Skin of body (tissue), 2 donors: Measurements from ENCODE around the gene OR8A1. TPM values are rescaled to one million over a fixed set of nuclear protein-coding genes. Genes with fewer than 3 reads are reported as not detected.

ENCODE experiments used
- DNase-seq: peaks from one replicate; lab custom pipeline; 2025; lab: John Stamatoyannopoulos, UW
- total RNA-seq: library from RNA; depleted of rRNA; stranded (reverse); fragments of >200 nt; gene quantifications from one replicate; pipeline ENCODE4 v1.2.3, GENCODE V29; 2014

Gene OR8A1
- not detected for total RNA-seq

DNA sequence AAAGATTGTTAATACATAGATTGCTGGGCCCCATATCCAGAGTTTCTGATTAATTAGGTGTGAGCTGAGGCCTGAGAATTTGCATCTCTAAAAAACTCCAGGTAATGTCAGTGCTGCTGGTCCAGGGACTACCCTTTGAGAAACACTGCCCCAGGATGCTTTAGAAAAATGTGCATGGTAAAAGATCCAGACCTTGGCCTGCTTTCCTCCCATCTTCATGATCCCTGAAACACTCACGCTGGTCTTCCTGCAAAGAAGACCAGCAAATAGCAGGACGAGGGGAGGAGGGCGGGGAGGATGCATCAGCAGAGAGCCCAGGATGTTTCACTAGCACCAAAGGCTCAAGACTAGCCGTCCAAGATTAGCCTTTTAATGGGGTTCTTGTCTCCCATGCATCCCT lies at the start of gene OR8A1:
Gene OR8A1 (plus strand): TSS at position 301 of the 400 bp plus-strand sequence. CDS start 123 bp downstream, outside the sequence.
- DNase-seq = no peak

DNA sequence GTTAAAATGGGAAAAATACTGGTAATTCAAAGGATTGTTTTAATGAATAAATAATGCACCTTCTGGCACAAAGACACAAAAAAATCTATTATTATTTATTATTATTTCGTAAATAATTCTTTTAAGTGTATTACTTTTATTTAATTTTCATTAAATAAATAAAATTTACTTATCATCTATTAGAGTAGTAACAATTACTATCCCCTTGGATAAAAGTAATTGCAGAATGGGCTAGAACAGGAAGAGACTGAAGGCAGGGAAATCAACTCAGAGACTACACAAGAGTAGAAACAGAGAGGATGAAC lies 49.3 kb upstream of the OR8A1 start:
- DNase-seq = no peak

DNA sequence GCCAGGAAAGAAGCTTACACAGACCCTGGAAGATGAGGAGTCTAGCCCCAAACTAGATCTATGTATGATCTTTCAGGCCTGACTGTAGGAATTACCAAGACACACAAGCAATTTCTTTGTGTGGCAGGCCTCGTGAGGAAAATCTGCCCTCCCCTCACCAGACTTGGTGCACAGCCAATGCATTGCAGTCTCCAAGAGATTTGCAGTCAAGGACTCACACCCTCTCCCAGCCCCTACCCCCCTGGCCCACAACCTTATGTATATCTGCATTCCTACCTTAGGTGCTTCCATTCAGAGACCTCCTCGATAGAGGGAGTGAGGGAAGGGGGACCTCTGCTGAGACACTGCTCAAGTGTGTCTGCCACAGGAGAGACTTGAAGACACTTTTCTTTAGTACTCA lies 36.2 kb upstream of the OR8A1 start:
- no peak for DNase-seq

DNA sequence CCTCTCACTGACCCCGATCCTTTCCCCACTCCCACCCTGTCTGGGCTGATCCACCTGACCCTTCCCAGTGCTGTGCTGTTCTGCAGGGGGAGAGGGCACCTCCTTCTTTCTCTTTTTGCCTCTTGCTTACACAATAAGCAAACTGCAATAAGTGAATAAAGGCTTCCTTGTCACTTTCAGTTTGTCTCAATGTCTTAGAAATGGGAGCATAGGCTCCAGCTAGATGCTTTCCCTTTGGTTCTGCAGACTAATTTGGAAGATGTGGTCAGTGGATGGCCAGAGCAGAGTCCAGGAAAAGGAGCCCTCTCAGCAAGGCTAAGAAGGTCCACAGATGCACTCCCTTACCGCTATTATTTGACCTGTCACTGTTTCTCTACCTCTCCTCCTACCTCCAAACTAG lies 35.7 kb upstream of the OR8A1 start:
- DNase-seq = no peak

DNA sequence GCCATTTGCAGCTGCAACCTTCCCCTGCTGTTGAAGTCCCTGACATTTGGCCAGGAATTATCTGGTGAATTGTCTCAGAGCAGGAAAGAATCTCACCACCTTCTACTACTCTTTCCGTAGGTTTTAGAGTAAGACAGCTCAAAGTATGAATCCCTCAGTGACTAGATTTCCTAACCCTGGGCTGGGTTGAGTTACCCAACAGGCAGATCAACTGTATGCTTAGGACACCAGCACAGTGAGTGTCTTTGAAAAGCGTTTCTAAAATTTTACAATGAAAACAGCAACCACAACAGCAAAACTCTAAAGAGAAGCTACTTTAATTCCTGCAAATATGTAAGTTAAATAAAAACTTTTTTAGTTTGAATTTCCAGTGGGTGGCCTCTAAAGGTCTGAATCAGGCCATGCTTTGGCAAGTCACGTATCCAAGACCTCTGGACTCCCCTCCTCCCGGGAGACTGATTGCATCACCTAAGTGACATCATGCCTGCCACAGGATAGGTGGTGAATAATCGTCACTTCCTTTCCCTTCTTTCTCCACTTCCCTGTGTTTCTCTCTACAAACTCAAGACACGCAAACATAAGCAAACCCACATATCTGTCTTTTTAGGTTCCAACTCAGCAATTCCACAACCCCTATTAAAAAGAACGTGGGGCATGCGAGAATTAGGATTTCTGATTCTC lies 34.1 kb upstream of the OR8A1 start:
- DNase-seq = no peak

DNA sequence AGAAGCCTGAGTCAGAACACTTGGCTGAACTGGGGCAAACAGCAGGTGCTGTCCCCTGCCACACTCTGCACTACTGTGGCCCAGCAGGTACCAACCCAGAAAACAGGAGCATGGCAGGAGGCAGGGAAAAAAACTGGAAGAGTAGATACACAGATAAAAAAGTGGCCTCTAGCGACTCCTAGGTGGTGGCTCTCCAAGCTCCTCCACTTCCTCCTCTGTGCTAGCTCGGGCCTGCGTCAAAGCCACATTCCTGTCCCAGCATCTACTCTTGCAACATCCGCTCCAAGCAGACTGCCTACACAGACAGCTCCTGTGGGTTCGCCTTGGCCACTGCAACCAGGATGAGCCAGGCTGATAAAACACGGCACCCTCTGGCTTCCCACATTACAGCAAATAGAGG lies 33.3 kb upstream of the OR8A1 start:
- DNase-seq = no peak

DNA sequence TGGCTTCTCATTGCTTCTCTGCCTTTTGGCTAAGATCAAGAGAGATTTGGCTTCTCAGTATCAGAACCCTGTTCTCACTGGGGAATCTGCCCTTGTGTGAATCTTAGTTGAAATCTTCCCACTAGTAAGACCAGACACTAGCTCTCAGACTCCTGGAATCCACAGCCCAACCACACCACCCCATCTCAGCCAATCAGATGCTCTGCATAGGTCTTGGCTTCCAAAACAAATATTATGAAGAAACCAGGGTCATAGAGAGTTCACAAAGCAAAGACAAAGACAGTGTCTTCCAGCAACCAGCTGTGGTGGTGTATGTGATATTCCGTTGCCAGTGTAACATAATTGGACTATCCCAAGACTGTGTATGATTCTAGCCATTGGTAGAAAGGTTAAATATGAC lies 31.8 kb upstream of the OR8A1 start:
- DNase-seq = no peak

DNA sequence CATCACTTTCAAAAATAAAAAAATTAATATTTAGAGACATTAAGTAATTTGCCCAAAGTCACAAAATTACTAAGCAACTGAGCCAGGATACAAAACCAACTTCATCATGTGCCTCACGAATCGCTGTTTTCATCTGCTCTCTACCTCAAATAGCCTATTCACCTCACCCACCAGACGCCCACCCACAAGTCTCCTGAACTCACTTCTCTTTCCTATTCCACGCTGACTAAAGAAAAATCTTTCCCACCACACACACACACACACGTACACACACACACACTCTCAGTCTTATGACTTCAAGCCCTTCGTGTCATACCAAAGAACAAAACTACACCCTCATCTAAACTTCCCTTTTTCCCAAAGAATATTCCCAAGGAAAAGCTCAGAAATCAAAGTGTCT lies 28.6 kb upstream of the OR8A1 start:
- DNase-seq = no peak

DNA sequence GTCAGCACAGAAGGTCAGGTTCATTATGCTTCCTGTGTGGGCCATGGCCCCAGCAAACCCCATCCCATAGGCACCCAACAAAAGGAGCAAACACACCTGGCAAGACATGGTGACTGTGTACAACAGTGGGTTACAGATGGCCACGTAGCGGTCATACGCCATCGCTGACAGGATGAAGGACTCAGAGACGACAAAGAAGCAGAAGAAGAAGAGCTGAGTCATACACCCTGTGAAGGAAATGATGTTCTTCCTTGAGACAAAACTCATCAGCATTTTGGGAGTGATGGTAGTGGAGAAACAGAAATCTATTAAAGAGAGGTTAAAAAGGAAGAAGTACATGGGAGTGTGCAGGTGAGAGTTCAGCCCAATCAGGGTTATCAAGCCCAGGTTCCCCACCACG lies 26.7 kb upstream of the OR8A1 start:
- DNase-seq = no peak

DNA sequence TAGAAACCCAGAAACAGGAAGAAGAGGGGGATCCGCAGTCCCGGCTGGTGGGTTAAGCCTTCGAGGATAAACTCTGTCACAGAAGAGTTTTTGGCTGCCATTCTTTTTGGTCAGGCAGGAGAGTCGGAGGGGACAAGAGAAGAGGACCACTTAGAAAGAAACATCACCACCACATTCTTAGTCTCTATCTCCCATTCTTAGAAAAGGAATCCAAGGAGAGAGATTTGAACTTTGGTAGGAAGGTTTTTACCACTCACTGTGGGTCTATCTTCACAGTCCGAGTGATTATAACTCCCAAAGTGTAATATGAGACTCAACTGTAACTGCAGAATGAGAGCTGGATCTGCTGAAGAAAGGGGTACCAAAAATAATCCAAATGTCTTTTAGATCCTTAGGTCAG lies 26.2 kb upstream of the OR8A1 start, which contains the start of gene OR8B12:
Gene OR8B12 (minus strand): TSS at position 101 of the 400 bp plus-strand sequence. CDS start 0 bp downstream, at position 101.
- no peak for DNase-seq

DNA sequence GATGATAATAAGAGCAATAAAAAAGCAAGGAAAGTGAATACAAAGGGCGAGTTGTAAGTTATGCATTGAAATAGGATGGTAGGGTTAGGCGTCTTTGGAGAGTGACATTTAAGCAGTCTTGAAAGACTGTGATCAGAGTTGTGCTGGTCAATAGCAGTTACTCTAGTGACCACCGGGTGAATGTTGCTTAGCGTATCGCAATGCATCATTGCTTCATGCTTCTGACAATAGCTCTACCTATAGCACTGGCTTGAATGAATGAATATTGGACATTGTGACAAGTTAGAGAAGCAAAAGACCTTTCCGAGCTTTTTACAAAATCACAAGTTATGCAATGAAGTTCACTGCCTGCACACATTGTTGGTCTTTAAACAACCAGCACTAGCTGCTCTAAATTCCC lies 18.6 kb upstream of the OR8A1 start:
- no peak for DNase-seq

DNA sequence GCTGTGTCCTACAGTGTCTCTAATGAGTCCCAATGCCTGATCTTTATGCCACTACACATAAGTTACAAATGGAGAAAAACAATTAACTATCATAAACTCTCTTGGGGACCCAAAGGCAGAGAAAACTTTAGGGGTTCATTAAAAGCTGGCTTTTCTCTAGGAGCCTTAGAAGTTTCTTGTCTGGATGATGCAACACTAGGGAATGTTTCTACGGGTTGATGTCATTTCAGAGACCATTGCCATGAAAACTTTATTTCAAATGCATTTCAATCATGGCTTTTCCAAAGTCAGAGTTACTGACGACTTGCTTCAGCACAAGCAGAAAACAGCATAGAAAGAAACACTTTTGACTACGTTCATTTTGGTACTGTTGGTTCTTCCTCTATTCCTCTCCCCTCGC lies 17.8 kb upstream of the OR8A1 start:
- no peak for DNase-seq

DNA sequence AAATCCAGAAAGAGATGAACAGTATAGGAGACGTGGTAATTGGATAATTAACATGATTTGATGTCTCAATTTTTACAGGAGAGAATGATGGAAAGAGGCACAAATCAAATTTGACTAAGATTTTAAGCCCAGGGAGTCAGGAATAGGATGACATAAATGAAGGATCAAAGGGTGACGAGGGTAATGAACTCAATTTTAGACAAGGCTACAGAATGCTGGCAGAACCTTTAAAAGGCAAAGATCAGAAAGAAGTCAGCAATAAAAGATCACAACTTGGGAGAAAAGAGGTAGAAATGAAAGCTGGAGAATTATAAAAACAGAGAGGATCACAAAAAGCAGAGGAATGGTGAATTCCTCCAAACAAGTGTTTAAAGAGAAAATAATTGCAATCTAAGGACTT lies 13.0 kb upstream of the OR8A1 start:
- no peak for DNase-seq

DNA sequence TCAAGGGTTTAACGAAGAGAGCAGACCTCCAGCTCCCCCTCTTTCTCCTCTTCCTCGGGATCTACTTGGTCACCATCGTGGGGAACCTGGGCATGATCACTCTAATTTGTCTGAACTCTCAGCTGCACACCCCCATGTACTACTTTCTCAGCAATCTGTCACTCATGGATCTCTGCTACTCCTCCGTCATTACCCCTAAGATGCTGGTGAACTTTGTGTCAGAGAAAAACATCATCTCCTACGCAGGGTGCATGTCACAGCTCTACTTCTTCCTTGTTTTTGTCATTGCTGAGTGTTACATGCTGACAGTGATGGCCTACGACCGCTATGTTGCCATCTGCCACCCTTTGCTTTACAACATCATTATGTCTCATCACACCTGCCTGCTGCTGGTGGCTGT lies 363 bp downstream of the OR8A1 start:
- no peak for DNase-seq

DNA sequence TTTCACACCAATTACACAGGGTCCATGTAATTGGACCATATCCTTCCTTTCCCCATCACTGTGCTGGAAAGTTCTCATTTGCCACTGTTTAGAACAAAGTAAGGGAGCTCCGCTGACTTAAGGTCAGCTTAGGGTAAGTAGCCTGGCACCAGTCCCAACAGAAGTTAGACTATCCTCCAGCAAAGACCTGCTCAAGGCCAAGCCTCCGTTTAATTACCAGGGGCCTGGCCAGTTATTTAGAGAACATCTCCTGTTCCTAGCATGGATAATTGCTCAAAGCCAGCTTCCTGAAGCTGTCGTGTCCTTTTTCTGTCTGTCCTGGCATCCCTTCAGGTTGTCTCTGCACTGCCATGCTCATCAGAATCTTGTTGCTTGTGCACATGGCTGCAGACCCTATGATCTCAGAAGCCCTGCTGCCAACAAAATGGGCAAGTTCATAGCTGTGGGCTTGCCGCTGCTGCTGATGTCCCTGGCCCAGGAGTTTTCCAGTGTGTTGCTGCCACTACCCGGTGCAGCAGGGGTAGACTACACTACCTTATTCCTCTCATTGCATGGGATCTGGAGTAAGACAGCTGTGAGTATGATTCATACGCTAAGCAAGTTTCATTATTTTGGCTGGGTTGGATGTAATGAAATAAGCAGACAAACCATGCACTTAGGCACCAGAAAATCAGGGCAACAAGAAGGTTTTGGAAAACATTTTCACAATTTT lies 8.1 kb downstream of the OR8A1 start:
- DNase-seq = no peak

DNA sequence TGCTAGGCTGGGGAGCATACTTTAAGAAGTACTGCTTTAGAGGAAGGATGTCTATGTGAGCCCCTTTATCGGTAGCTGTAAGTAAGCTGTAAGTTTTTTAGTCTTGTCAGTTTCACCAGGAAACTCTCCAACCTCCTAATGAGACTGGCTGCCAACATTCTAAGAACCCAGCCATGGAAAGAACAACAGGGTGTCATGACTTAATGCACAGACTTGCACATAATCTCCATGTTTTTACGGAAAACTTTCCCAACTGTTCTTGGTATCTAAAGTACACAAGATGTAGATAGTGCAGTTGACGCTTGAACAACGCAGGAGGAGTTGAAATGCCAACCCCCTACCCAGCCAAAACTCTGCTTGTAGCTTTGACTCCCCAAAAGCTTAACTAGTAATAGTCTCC lies 9.0 kb downstream of the OR8A1 start:
- no peak for DNase-seq

DNA sequence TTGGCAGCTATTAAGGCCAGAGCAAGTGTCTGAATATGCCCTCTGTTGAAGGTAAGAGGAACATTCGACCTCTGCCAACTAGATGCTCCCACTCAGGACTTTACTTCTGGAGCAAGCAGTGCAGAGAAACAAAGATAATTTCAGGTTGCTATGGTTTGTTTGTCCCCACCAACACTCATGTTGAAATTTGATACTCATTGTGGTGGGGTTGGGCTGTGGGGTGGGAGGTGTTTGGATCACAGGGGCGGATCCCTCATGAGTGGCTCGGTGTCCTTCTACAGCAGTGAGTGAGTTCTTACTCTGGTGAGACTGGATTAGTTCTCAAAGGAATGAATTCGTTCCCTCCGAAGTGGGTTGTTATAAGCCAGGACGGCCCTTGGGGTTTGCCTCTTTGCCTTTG lies 12.0 kb downstream of the OR8A1 start:
- DNase-seq = no peak

DNA sequence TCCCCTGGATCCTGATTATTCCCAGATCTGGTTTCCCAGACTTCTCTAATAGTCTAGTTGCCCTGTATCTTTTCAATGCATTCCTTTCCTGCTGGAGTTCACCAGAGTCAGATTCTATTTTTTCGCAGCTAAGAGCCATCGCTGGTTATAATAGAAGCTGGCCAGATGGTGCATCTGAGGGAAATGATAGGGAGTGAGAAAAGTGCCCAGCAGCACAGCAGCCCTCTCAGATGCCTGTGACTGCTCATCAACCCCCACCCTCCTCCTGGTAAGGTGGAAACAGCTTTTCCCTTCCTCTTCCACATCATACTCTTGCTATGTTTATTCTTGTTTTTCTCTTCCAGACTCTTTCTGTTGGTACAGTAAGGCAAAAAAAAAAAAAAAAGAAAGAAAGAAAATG lies 12.8 kb downstream of the OR8A1 start:
- DNase-seq = no peak

DNA sequence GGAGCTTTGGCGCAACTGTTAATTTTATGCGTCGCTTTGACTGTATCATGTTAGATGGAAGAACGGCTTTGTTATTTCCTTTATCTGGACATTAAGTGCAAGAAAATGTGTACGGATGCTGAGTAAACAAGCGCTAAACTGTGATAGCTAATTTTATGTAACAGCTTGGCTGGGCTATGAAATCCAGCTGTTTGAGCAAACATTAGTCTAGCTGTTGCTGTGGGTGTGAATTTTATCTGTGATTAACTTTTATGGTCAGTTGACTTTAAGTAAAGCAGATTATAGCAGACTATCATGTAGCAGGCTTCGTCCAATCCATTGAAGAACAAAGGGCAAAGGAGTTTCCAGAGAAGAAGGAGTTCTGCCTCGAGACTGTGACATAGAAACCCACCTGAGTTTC lies 14.0 kb downstream of the OR8A1 start:
- DNase-seq = no peak

DNA sequence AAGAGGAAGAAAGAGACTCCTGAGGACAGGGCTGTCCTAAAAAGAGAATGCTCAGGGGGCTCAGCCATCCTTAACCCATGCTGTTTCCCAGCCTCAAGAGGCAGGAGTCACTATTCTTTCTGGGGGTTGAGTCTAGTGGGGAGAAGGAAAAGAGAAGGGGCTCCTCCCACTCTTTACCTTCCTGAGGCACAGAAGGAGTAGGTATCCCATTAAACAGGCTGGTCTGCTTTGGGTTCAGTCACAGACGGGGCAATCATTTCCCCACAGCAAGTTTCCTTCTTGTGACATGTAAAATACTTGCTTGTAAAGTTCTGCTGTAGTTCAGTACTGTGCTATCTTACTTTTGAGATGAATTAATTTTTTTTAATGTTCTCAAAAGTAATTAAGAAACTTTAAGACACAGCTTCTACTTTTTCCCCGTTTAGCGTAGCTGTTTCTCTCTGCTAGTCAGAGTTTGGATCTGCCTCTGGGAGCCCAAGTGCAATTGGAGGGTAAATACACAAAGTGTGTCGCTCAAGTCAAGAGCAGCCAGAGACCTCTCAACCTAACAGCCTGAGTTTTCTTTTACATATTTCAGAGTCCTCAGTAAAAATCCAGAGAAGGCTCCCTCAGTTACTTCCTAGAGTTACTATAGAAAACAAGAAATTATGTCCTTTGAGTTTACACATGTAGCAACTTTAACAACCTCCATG lies 15.0 kb downstream of the OR8A1 start:
- DNase-seq = no peak

DNA sequence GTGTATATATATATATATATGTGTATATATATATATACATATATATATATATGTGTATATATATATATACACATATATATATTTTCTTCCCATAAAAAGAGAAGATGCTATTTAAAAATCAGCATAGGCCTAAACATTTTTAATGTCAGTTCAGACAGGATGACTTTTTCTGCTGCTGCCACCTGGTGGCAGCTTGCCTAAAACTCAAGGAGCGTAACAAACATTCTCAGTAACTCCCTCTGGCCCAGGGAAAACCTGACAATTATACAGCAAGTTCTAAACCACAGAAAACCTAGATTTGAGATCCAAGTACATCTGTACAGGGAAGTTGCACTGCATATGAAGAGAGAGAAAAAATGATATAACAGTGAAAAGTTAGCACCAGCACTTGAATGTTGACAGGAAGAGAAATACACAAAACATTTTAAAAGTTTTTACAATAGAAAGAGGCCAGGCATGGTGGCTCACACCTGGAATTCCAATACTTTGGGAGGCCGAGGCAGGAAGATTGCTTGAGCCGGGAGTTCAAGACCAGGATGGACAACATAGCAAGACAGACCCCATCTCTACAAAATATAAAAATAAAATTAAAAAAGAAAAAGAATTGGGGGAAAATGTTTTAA lies 16.6 kb downstream of the OR8A1 start:
- peak; percentile 24 for DNase-seq

DNA sequence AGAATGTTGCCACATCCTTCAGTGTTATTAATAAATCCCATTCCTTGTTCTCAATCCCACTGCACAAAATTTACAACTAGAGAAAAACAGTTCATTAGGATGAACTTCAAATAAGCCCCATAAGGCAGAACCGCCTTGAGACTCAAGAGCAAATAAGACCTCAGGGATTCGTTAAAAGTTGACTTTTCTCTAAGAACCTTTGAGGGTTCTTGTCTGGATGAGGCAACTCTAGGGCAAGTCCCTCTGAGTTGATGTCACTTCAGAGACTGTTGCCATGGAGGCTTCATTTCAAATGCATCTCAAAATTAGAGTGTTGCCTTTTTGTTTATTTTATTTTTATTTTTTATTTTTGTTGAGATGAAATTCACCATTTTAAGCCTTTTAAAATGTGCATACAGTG lies 21.6 kb downstream of the OR8A1 start:
- DNase-seq = no peak
